Smooth muscle cell of trachea (primary cell): Measurements from ENCODE around the gene TOMT. TPM values are rescaled to one million over a fixed set of nuclear protein-coding genes. Genes with fewer than 3 reads are reported as not detected.

Experiments
- total RNA-seq: library from RNA; depleted of rRNA; stranded (reverse); fragments of >200 nt; gene quantifications from 2 replicates; pipeline ENCODE4 v1.2.1, GENCODE V29; 2014

Gene TOMT, protein sequence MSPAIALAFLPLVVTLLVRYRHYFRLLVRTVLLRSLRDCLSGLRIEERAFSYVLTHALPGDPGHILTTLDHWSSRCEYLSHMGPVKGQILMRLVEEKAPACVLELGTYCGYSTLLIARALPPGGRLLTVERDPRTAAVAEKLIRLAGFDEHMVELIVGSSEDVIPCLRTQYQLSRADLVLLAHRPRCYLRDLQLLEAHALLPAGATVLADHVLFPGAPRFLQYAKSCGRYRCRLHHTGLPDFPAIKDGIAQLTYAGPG
- 0.17 TPM in 1 of 2 replicates, not detected in the other for total RNA-seq

DNA sequence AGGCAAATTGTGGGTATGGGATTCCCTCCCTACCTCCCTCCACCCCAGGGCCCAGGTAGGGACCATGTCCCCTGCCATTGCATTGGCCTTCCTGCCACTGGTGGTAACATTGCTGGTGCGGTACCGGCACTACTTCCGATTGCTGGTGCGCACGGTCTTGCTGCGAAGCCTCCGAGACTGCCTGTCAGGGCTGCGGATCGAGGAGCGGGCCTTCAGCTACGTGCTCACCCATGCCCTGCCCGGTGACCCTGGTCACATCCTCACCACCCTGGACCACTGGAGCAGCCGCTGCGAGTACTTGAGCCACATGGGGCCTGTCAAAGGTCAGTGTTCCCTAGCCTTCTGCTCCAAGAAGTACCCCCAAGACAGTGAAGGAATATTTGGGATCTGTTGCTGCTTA, at the start of gene TOMT:
TOMT (plus strand) TSS at position 37 of the 400 bp plus-strand sequence; CDS start at position 65, 28 bp downstream.

DNA sequence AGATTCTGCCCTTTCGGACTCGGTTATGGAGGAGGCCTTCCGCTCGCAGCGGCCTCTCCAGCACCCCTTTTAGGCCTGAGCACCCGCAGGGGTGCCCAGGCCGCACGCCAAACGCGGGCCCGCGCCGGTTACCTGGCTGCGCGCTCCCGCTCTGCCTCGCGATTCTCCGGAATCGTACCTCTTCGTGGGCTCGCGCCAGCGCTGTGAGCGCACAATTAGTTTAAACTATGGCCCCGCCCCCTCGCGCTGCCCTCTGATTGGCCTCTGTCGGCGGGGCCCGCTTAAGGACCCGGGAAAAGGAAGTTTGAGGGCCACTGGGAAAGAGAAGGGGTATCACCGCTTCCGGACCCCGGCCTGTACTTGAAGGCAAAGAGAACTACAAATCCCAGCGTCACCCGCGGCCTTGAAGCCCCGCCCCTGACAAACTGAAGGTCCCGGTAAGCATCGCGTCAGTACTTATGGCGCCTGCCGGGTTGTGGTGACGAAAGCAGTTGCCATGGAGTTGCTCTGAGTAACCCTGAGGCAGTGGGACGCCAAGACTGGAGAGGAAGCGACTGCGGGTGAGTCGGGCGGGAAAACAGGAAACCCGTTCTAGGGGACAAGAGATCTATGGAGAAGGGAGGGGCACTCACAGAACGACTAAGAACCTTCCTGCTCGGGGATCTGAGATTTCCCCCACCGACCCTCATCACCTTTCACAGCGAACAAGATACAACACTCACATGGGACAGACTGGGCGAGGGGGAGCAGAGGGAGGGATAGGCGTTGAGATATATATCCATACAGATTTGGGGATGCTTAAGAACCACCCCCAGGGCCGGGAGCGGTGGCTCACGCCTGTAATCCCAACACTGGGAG, 25.2 kb upstream of the TOMT start, which contains the start of the genes LRRC51 and NUMA1:
LRRC51 (plus strand) TSS at position 525 of the 858 bp plus-strand sequence. CDS start 8,234 bp downstream, outside the sequence.
NUMA1 (minus strand) TSS at position 217 of the 858 bp plus-strand sequence. CDS start 44,599 bp downstream, outside the sequence.

GRCh38 chr11:72102946-72103753, 2.6 kb upstream of the TOMT start, which contains the start of gene LAMTOR1:
Gene LAMTOR1, minus strand, starts transcription at chr11:72103297. Its CDS starts 73 bp downstream, at chr11:72103224.

GRCh38 chr11:72112143-72112977, 6.6 kb downstream of the TOMT start, which contains the start of gene ANAPC15:
Gene ANAPC15, minus strand, starts transcription at chr11:72112695. Its CDS starts 1,419 bp downstream, at chr11:72111276.

DNA sequence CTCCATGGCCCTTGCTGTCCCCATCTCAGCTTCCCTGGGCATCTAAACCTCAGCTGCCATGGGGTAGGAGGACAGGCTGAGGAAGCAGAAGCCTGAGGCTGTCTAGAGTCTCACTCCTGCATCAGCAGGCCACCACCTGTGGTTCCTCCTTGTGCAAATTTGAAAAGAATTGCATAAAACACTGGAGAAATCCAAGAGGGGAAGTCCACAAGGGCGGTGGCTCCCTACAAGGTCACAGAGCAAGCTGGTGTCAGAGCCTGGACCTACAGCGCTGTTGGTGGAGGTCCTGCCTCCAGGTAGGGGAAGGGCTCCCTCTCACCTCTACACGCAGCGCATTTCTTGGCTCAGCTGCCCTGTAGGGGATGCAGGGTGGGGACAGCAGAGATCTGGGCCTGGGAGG, 29.7 kb downstream of the TOMT start, which contains the start of gene FOLR3:
FOLR3 (plus strand) TSS at position 253 of the 400 bp plus-strand sequence. CDS start 228 bp downstream, outside the sequence.

Other genes with a start within 250 kb of the TOMT start
- gene DEFB131B, start 227.5 kb upstream of the TOMT start, total RNA-seq, result not detected in 2 replicates
- 6.1 and 13.7 TPM in 2 replicates for gene XNDC1N, start 177.3 kb upstream of the TOMT start, total RNA-seq
- 38.7 and 42.0 TPM in 2 replicates for gene RNF121, start 176.9 kb upstream of the TOMT start, total RNA-seq
- gene IL18BP, start 107.0 kb upstream of the TOMT start, total RNA-seq, result 2.8 and 3.8 TPM in 2 replicates
- gene NUMA1, start 25.4 kb upstream of the TOMT start, total RNA-seq, result 184 and 259 TPM in 2 replicates
- 6.4 and 8.1 TPM in 2 replicates for gene LRRC51, start 25.1 kb upstream of the TOMT start, total RNA-seq
- 97.3 and 114 TPM in 2 replicates for gene LAMTOR1, start 2.6 kb upstream of the TOMT start, total RNA-seq
- 19.2 and 33.0 TPM in 2 replicates for gene ANAPC15, start 6.8 kb downstream of the TOMT start, total RNA-seq
- 1.3 and 1.8 TPM in 2 replicates for gene FOLR3, start 29.8 kb downstream of the TOMT start, total RNA-seq
- 0.33 TPM in 1 of 2 replicates, not detected in the other for gene FOLR1, start 86.2 kb downstream of the TOMT start, total RNA-seq
- not detected in 2 replicates for gene FOLR2, start 110.9 kb downstream of the TOMT start, total RNA-seq
- 52.9 and 112 TPM in 2 replicates for gene INPPL1, start 118.8 kb downstream of the TOMT start, total RNA-seq
- gene PHOX2A, start 138.3 kb downstream of the TOMT start, total RNA-seq, result not detected in 2 replicates